ENCODE results near the gene ADAMTS3. TPM values are rescaled to one million over a fixed set of nuclear protein-coding genes. Genes with fewer than 3 reads are reported as not detected.

The ADAMTS3 gene
- total RNA-seq, 6 experiments from 2014 or later: 0.03 to 0.19 TPM; not detected in 4

- peaks cover 8% of the 10 kb centered on the region for H3K4me1 Mint-ChIP-seq (ENCODE audit: low read depth)
- DNase-seq: no peak
- H3K27me3 Mint-ChIP-seq (ENCODE audit: insufficient read depth): peaks cover 1% of the 10 kb centered on the region; the same call in 1 of the 2 replicates
- H3K4me3 Mint-ChIP-seq: no peak overlapping the region
- H3K36me3 Mint-ChIP-seq (ENCODE audit: low read depth): no peaks in the 10 kb centered on the region
- TF ChIP-seq CTCF (IDR thresholded peaks at IDR 0.05): no peak
- no peak overlapping the region for H3K27ac Mint-ChIP-seq
- no peaks in the 10 kb centered on the region; the same call in 1 of the 2 replicates for H3K9me3 Mint-ChIP-seq
These were observed 22.8 kb upstream of the ADAMTS3 start for GRCh38 chr4:72591547-72592454.

- Mint-ChIP-seq H3K4me1 (ENCODE audit: low read depth) (peaks cover 8% of the 10 kb centered on the region), H3K9me3 (no peaks in the 10 kb centered on the region), H3K36me3 (ENCODE audit: low read depth) (no peaks in the 10 kb centered on the region), H3K27ac (no peak overlapping the region), H3K27me3 (ENCODE audit: insufficient read depth) (peaks cover 2% of the 10 kb centered on the region; the same call in 1 of the 2 replicates), H3K4me3 (no peak overlapping the region)
- no peak for DNase-seq
- no peak for TF ChIP-seq CTCF (IDR thresholded peaks at IDR 0.05)
These were observed 18.3 kb upstream of the ADAMTS3 start for GRCh38 chr4:72587334-72587733.

GRCh38 chr4:72582853-72583252 lies 13.8 kb upstream of the ADAMTS3 start:
- no peak for DNase-seq
- Mint-ChIP-seq H3K36me3 (ENCODE audit: low read depth) (no peaks in the 10 kb centered on the region), H3K27ac (no peak overlapping the region), H3K9me3 (no peaks in the 10 kb centered on the region), H3K4me3 (no peak overlapping the region), H3K4me1 (ENCODE audit: low read depth) (no peaks in the 10 kb centered on the region), H3K27me3 (ENCODE audit: insufficient read depth) (peaks cover 4% of the 10 kb centered on the region; the same call in 1 of the 2 replicates)
- TF ChIP-seq CTCF (IDR thresholded peaks at IDR 0.05): no peak

- Mint-ChIP-seq H3K36me3 (ENCODE audit: low read depth) (no peaks in the 10 kb centered on the region), H3K9me3 (no peaks in the 10 kb centered on the region), H3K4me1 (ENCODE audit: low read depth) (no peaks in the 10 kb centered on the region), H3K27ac (no peak overlapping the region), H3K4me3 (no peak overlapping the region), H3K27me3 (ENCODE audit: insufficient read depth) (peaks cover 6% of the 10 kb centered on the region; the same call in 1 of the 2 replicates)
- no peak for DNase-seq
- TF ChIP-seq CTCF (IDR thresholded peaks at IDR 0.05): no peak
These were observed 8.2 kb upstream of the ADAMTS3 start for GRCh38 chr4:72577211-72577610.

GRCh38 chr4:72571337-72571736 lies 2.3 kb upstream of the ADAMTS3 start:
- Mint-ChIP-seq H3K4me3 (no peak overlapping the region), H3K27me3 (ENCODE audit: insufficient read depth) (peaks cover 15% of the 10 kb centered on the region), H3K9me3 (no peaks in the 10 kb centered on the region), H3K4me1 (ENCODE audit: low read depth) (peaks cover 24% of the 10 kb centered on the region), H3K36me3 (ENCODE audit: low read depth) (no peaks in the 10 kb centered on the region), H3K27ac (no peak overlapping the region)
- no peak for DNase-seq
- TF ChIP-seq CTCF (IDR thresholded peaks at IDR 0.05): no peak

Measured in HFFc6 (cell line).